WTC11 (cell line): Measurements from ENCODE around the gene WDFY4.

Experiments
- CREM ChIP-seq: sonication (generic); formaldehyde crosslinking; IDR thresholded peaks from 2 replicates; pipeline ENCODE4 v1.8.1; 2022; ENCODE audit warnings: mild to moderate bottlenecking, missing genetic modification reagents, moderate library complexity
- GABPB1 ChIP-seq: sonication (generic); formaldehyde crosslinking; IDR thresholded peaks from 2 replicates; pipeline ENCODE4 v1.8.1; 2023; ENCODE audit warnings: mild to moderate bottlenecking, missing genetic modification reagents
- MAX ChIP-seq: sonication (generic); formaldehyde crosslinking; IDR thresholded peaks from 2 replicates; pipeline ENCODE4 v1.8.0; 2022; ENCODE audit warnings: mild to moderate bottlenecking, missing genetic modification reagents
- SP1 ChIP-seq: sonication (generic); formaldehyde crosslinking; conservative IDR thresholded peaks from 2 replicates; pipeline ENCODE4 v1.8.1; 2022; ENCODE audit warnings: missing genetic modification reagents
- ZNF121 ChIP-seq: sonication (generic); formaldehyde crosslinking; IDR thresholded peaks from 2 replicates; pipeline ENCODE4 v1.8.0; 2023; ENCODE audit warnings: missing genetic modification reagents
- ZNF281 ChIP-seq: sonication (generic); formaldehyde crosslinking; IDR thresholded peaks from 2 replicates; pipeline ENCODE4 v1.8.0; 2023; ENCODE audit warnings: mild to moderate bottlenecking, missing genetic modification reagents

- TF ChIP-seq ZNF121 (CRISPR knock-in tag), result no peak
- no peak for TF ChIP-seq CREM
- TF ChIP-seq GABPB1 (CRISPR knock-in tag), result no peak
- TF ChIP-seq ZNF281 (CRISPR knock-in tag), result no peak
- no peak for TF ChIP-seq SP1 (CRISPR knock-in tag)
- TF ChIP-seq MAX (CRISPR knock-in tag), result no peak
Measured at GRCh38 chr10:48697091-48697490, 12.4 kb downstream of the WDFY4 start.
